ENCODE measurements around the gene OOSP2.

- TF ChIP-seq CTCF (IDR thresholded peaks at IDR 0.05), result no peak
- TF ChIP-seq POLR2AphosphoS5 (IDR thresholded peaks at IDR 0.05), result no peak
- TF ChIP-seq POLR2A (IDR thresholded peaks at IDR 0.05), result no peak
Observed at GRCh38 chr11:60077981-60078380, 37.8 kb downstream of the OOSP2 start.
